HEK293T (cell line): ENCODE measurements around the gene SLC13A4.
A peak's percentile ranks its signal among the peaks of the same experiment; 100 is the strongest.
"Not testable (repeated sequence)": the region's sequence is repeated elsewhere in the genome, so short reads cannot be mapped to it uniquely, and the experiment has no call there.

Experiments
- CTCF ChIA-PET: fragments of 350-600 bp; formaldehyde crosslinking; extraction: SDS; loops from one replicate; lab custom pipeline; 2021; ENCODE audit warnings: antibody characterized with exemption, inconsistent platforms; lab: Yijun Ruan, JAX
- POLR2A ChIA-PET: fragments of 350-600 bp; formaldehyde crosslinking; extraction: SDS; loops from one replicate; lab custom pipeline; 2020; ENCODE audit warnings: antibody characterized with exemption, inconsistent platforms; lab: Yijun Ruan, JAX
- DNase-seq: peaks from one replicate; pipeline ENCODE4 v3.0.0; 2012; ENCODE audit warnings: mixed read lengths; ENCODE audit errors: extremely low spot score
- ARNT ChIP-seq: fragments of 450-650 bp; IDR thresholded peaks from 2 replicates; pipeline ENCODE4 v1.6.1; 2017; ENCODE audit warnings: mild to moderate bottlenecking
- BHLHE40 ChIP-seq: fragments of 450-650 bp; IDR thresholded peaks from 2 replicates; pipeline ENCODE4 v1.6.1; 2016; ENCODE audit warnings: mild to moderate bottlenecking, moderate library complexity, borderline replicate concordance
- CTBP1 ChIP-seq: fragments of 450-650 bp; IDR thresholded peaks from 2 replicates; pipeline ENCODE4 v1.6.1; 2016; ENCODE audit warnings: borderline replicate concordance
- ELF4 ChIP-seq: fragments of 450-650 bp; IDR thresholded peaks from 2 replicates; pipeline ENCODE4 v1.6.1; 2017; ENCODE audit warnings: antibody characterized with exemption
- FOXA1 ChIP-seq: fragments of 450-650 bp; IDR thresholded peaks from 2 replicates; pipeline ENCODE4 v1.6.1; 2016; ENCODE audit warnings: mild to moderate bottlenecking
- FOXK2 ChIP-seq: fragments of 450-650 bp; IDR thresholded peaks from 2 replicates; pipeline ENCODE4 v1.6.1; 2016; ENCODE audit warnings: mild to moderate bottlenecking
- FOXM1 ChIP-seq: fragments of 450-650 bp; IDR thresholded peaks from 2 replicates; pipeline ENCODE4 v1.6.1; 2017; ENCODE audit warnings: mild to moderate bottlenecking, borderline replicate concordance
- HDGF ChIP-seq: fragments of 450-650 bp; IDR thresholded peaks from 2 replicates; pipeline ENCODE4 v1.6.1; 2017; ENCODE audit warnings: antibody characterized with exemption, borderline replicate concordance
- L3MBTL2 ChIP-seq: fragments of 450-650 bp; conservative IDR thresholded peaks from 2 replicates; pipeline ENCODE4 v1.6.1; 2016; ENCODE audit warnings: mild to moderate bottlenecking
- LEF1 ChIP-seq: fragments of 450-650 bp; IDR thresholded peaks from 2 replicates; pipeline ENCODE4 v1.6.1; 2017; ENCODE audit warnings: mild to moderate bottlenecking, borderline replicate concordance
- NFRKB ChIP-seq: fragments of 450-650 bp; IDR thresholded peaks from 2 replicates; pipeline ENCODE4 v1.6.1; 2016; ENCODE audit warnings: mild to moderate bottlenecking, moderate library complexity
- PKNOX1 ChIP-seq: fragments of 450-650 bp; IDR thresholded peaks from 2 replicates; pipeline ENCODE4 v1.6.1; 2016
- SP1 ChIP-seq: fragments of 450-650 bp; IDR thresholded peaks from 2 replicates; pipeline ENCODE4 v1.6.1; 2017
- SUZ12 ChIP-seq: fragments of 450-650 bp; IDR thresholded peaks from 2 replicates; pipeline ENCODE4 v1.6.1; 2016; ENCODE audit warnings: mild to moderate bottlenecking
- TARDBP ChIP-seq: fragments of 450-650 bp; IDR thresholded peaks from 2 replicates; pipeline ENCODE4 v1.6.1; 2016
- ZNF384 ChIP-seq: fragments of 450-650 bp; IDR thresholded peaks from 2 replicates; pipeline ENCODE4 v1.6.1; 2016

The SLC13A4 gene

GRCh38 chr7:135728136-135728669, at the start of gene SLC13A4:
TSS of gene SLC13A4 (minus strand) at chr7:135728186. CDS start at chr7:135727496, 690 bp downstream.
- DNase-seq, result peak; percentile 96
- POLR2A ChIA-PET, result interaction anchor here (0.6 to 1.7 kb wide), 11 partner anchors 9 to 254 kb away, joined by 3 to 17 read pairs (median 6); partner anchors contain the start of gene STMP1
- no peak for TF ChIP-seq FOXA1
- no peak for TF ChIP-seq SP1
- no peak for TF ChIP-seq HDGF
- no peak for TF ChIP-seq FOXK2
- no peak for TF ChIP-seq SUZ12
- TF ChIP-seq PKNOX1, result no peak
- no peak for TF ChIP-seq BHLHE40
- TF ChIP-seq CTBP1, result no peak
- no peak for TF ChIP-seq FOXM1
- TF ChIP-seq L3MBTL2, result no peak; the same call in 1 of the 2 replicates
- TF ChIP-seq LEF1, result no peak
- no peak for TF ChIP-seq ZNF384
- CTCF ChIA-PET, result interaction anchor here (0.6 to 1.9 kb wide), 5 partner anchors 11 to 24 kb away, joined by 3 to 12 read pairs (median 5); no protein-coding TSS in a partner anchor

GRCh38 chr7:135775915-135776314, 47.9 kb upstream of the SLC13A4 start:
- DNase-seq, CTCF ChIA-PET, POLR2A ChIA-PET: not testable (repeated sequence)

GRCh38 chr7:135775230-135775629, 47.2 kb upstream of the SLC13A4 start:
- no peak for DNase-seq
- ChIA-PET POLR2A (no interaction called here), CTCF (no interaction called here)
- no peak for TF ChIP-seq FOXK2
- TF ChIP-seq ELF4, result no peak
- TF ChIP-seq BHLHE40, result no peak
- TF ChIP-seq ZNF384, result no peak
- no peak for TF ChIP-seq FOXA1
- no peak for TF ChIP-seq PKNOX1
- TF ChIP-seq L3MBTL2, result no peak
- no peak for TF ChIP-seq SP1
- no peak for TF ChIP-seq TARDBP
- TF ChIP-seq HDGF, result no peak
- TF ChIP-seq ARNT, result no peak
- no peak for TF ChIP-seq FOXM1
- no peak for TF ChIP-seq NFRKB
- TF ChIP-seq SUZ12, result no peak
- TF ChIP-seq LEF1, result no peak
- TF ChIP-seq CTBP1, result no peak

- ChIA-PET CTCF (interaction anchor here (0.6 kb wide), 1 partner anchor 16 kb away, joined by 3 read pairs; no protein-coding TSS in a partner anchor), POLR2A (no interaction called here)
- TF ChIP-seq FOXK2, result no peak
- no peak for TF ChIP-seq HDGF
- no peak for TF ChIP-seq LEF1
- TF ChIP-seq SUZ12, result no peak
- TF ChIP-seq FOXA1, result no peak
- no peak for TF ChIP-seq ZNF384
- TF ChIP-seq SP1, result no peak
- TF ChIP-seq ARNT, result no peak
- no peak for TF ChIP-seq NFRKB
- no peak for TF ChIP-seq L3MBTL2
- TF ChIP-seq ELF4, result no peak
- TF ChIP-seq FOXM1, result no peak
- TF ChIP-seq PKNOX1, result no peak
- TF ChIP-seq CTBP1, result no peak
- no peak for TF ChIP-seq TARDBP
- TF ChIP-seq BHLHE40, result no peak
- no peak for DNase-seq
Observed at GRCh38 chr7:135774284-135774683, 46.3 kb upstream of the SLC13A4 start.

- POLR2A ChIA-PET, result no interaction called here
- no peak for DNase-seq
- CTCF ChIA-PET, result no interaction called here
- no peak for TF ChIP-seq FOXA1
- no peak for TF ChIP-seq ARNT
- no peak for TF ChIP-seq SUZ12
Observed at GRCh38 chr7:135773464-135773863, 45.5 kb upstream of the SLC13A4 start.

- ChIA-PET CTCF (interaction anchor here (1.0 to 1.4 kb wide), 2 partner anchors 9 to 68 kb away, joined by 4 to 6 read pairs; no protein-coding TSS in a partner anchor), POLR2A (no interaction called here)
- no peak for TF ChIP-seq LEF1
- no peak for TF ChIP-seq ELF4
- TF ChIP-seq SP1, result no peak
- TF ChIP-seq FOXM1, result no peak
- no peak for TF ChIP-seq BHLHE40
- TF ChIP-seq ARNT, result no peak
- TF ChIP-seq FOXK2, result no peak
- TF ChIP-seq SUZ12, result no peak
- TF ChIP-seq L3MBTL2, result no peak
- no peak for TF ChIP-seq PKNOX1
- TF ChIP-seq ZNF384, result no peak
- no peak for TF ChIP-seq CTBP1
- TF ChIP-seq NFRKB, result no peak
- TF ChIP-seq HDGF, result no peak
- no peak for TF ChIP-seq FOXA1
- no peak for TF ChIP-seq TARDBP
- DNase-seq, result no peak
Observed at GRCh38 chr7:135772639-135773222, 44.7 kb upstream of the SLC13A4 start.
